T-helper 1 cell treated with Interleukin-12 subunit alpha and Interleukin-12 subunit beta and Interleukin-4 antibody, amounts not matched to agents 30 ng/mL and 1 ng/mL, for 36 hours (primary cell): ENCODE results near the gene MPRIP. TPM values are rescaled to one million over a fixed set of nuclear protein-coding genes. Genes with fewer than 3 reads are reported as not detected.

Experiments
- intact Hi-C: fragments of 100-400 bp; cut with micrococcal nuclease; formaldehyde crosslinking; loops from one replicate; pipeline ENCODE4 v1.15.1; 2024
- total RNA-seq: library from RNA; stranded (reverse); gene quantifications from 2 replicates; pipeline ENCODE4 v1.2.3, GENCODE V29; 2022

MPRIP gene
- total RNA-seq, 1 donor from 2014 or later = 212 TPM

DNA sequence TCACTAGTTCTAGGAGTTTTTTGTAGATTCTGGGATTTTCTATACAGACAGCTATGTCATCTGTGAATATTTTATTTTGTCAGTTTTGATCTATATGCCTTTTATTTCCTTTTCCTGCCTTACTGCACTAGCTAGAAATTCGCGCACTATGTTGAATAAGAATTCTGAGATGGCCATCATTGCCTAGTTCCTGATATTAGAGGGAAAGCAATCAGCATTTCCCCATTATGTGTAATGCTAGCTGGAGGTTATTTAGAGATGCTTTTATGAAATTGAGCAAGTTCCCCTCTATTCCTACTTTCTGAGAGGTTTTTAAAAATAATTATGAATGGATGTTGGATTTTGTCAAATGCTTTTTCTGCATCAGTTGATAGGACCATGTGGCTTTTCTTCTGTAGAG is 23.8 kb downstream of the MPRIP start:
- intact Hi-C loops = no loop called here

DNA sequence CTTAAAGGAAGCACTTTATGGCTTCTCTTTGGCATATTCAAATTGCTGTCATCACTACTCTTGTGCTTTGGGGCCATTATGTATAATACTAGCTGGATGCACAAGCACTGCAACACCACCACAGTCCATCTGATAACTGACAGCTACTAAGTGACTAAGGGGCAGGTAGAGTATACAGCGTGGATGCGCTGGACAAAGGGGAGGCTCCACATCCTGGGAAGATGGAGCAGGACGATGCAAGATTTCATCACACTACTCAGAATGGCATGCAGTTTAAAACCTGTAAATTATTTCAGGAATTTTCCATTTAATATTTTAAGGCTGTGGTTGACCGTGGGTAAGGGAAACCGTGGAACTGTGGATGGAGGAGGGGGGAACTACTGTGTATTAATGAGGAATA is 25.0 kb downstream of the MPRIP start:
- intact Hi-C loops = no loop called here

DNA sequence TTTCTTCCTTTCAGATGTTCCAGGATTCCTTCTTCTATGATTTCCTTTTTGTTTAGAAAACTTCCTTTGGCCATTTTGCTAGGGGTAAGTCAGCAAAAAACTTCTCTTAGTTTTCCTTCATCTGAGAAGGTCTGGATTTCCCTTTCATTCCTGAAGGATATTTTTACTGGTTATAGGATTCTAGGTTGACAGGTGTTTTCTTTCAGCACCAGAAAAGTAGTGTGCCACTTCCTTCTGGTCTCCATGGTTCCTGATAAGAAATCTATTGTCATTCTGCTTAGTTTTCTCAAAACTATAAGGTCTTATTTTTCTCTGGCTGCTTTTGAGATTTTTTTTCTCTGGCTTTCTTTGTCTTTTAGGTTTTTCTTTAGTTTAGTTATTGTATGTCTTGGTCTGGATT is 27.6 kb downstream of the MPRIP start:
- intact Hi-C loops = no loop called here

DNA sequence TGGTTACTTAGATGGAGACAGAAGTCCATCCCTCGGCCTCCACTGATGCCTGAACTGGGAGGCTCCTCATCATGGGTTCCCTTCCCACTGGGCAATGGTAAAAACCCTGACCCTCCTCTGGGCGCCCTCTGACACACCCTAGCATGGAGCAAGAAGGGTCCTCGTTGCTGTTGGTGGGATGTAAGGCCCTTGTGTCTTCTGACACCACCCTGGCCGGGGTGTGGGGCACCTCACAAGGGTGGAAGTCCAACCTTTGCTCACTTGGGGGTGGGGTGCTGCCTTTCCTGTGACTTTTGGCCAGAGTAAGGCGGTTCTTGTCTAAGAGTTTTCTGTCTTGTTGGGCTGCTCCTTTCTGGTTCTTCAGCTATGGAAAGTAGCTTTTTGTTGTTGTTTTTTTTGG is 28.7 kb downstream of the MPRIP start:
- intact Hi-C loops = no loop called here

DNA sequence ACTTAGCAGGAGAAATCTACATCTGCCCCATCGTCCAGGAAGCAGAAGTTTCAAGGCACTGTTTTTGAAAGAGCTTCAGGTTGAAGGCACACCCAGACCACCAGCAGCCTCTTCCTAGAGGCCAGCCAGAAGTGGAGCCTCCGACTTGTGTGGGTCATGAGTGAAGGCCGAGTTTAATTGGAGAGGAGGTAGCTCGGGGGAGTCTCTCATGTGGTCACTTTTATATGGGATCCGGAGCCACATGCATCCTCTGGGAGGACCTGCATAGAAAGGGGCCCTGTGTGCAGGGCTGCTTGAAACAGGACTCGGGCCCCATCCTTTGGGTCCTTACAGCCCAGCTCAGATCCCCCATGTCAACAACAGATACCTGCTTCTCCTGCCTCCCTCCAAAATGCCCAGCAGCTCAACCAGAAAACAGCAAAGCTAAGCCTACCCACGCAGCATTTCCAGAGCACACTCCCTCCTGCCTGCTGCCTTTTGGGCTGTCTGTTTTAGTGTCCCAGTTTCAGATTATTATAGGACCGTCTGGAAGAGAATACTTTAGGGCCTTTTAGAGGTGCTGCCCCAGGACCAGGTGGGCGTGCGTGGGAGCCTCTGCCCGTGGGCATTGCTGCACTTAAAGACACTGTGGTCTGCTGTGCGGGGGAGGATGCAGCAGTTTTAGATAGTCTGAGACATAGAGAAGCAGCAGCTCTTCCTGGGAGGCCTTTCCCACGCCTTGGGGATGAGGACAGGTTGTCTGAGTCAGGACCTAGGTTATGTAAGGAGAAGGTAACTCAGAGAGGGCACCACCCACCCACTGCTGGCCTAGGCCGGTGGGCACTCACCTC is 29.5 kb downstream of the MPRIP start:
- intact Hi-C loops = no loop called here

DNA sequence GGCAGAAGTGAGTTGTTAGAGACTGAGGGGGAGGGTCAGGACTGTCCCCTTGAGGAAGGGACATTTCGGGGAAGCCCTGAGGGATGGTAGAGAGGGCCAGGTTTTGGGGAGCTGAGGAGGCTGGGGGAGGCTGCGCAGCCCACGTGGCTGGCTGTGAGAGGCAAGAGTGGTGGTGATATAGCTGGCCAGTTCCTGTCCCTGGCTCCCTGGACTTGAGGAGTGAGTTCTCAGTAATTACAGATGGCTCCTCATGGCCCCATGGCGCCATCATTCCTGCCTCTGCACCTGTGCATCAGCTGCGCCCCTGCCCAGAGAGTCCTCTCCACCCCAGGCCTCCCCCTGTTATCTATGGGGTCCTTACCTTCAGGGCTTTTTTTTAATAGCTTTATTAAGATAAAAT is 30.3 kb downstream of the MPRIP start:
- intact Hi-C loops = no loop called here

DNA sequence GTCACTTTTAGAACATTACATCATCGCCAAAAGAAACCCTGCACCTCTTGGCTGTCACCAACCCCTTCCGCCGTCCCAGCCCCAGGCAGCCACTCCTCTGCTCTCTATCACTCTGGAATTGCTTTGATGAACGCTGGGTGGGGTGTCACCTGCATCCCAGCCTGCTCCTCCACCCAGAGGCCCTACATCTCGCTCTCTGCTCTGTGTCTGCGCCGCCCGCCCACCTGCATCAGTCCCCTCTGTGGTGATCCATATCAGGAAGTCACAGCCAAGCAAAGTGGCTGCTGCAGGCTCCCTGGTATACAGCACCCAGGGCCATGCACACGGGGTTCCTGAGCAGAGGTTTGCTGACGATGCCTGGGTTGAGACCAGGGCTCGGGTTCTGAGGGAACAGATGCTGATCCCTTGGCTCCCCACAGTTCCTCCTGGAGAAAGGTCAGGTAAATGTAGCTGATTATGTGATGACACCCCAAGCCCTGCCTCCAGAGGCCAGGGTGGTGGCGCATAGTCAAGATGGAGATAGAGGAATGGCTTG is 30.8 kb downstream of the MPRIP start:
- intact Hi-C loops = no loop called here

DNA sequence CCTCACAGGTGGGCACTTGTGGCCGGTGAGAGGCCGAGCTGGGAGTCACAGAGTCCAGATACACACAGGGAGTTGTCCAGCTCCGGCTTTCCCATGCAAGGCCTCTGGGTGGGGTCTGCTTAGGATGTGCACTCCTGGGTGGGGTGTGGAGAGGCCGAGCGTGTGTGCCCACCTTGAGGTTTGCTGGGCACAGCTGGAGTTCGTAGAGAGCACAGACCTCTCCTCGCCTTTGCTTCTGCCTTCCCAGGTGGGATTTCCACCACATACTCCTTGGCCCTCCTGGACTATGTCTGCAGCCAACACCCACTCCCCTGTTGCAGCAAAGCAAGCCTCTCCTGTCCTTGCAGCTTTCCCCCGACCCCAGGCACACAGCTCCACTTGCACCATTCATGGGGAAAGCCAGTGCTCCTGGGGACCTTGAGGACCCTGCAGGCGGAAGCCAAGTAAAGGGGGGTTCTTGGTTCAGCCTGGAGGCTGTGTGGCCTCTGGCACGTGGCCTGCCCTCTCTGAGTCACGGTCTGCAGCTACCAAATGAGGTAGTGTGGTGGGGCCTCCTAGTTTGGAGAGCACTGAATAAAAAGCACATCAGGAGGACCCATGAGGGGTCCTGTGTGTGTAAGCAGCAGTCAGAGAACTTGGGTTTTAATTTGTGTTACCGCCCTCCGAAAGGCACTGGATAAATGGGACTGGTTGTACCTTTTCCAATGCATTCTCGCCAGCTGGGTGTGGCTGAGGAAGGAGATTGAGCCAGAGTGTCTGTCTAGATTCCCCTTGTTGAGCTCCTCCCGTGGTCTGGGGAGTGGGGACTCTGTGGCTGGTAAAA is 31.5 kb downstream of the MPRIP start:
- intact Hi-C loops = no loop called here

DNA sequence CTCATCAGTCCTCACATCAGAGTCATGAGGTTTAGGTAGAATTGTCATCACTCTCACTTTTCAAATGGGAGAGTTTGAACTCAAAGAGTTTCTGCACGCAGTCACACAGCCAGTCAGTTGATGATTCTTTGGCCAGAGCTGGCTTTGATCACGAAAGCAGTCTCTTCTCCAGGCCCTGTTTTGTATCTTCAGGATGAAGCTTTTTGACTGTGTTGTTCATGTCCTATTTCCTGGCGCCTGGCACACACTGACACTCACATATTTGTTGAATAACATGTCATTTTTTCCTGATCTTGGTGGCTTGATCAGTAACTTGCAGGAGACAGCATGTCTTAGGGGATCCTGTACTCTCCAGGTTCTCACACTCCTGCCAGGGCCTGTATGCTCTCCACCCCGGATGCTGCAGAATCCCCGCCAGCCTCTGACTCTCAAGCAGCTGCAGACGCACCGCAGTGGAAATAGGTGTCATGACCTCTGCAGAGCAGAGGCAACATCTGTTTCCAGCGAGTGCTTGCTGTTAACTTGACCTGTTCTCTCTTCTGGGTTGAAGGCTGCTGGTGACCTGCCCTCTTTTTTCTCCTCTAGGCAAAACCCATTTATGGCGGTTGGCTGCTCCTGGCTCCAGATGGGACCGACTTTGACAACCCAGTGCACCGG is 33.0 kb downstream of the MPRIP start:
- intact Hi-C loops = no loop called here

DNA sequence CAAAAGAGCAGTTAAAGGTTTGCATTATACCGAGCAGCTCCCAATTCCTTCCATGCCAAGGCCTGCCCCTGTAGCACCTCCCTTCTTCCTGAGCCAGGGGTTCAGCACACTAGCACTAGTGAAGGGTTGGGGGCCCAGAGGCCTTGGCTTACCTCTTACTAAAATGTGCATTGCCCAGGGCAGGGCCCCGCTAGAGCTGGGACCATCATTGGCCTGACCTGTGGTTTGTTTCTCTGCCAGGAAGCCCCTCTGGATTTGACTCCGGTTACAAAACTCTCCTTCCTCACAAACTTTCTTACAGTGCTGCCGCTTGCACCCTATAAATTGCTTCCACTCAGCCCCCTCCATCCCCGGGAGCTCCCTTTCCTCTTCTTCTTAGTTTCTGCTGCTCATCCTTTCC is 33.8 kb downstream of the MPRIP start:
- intact Hi-C loops = no loop called here

DNA sequence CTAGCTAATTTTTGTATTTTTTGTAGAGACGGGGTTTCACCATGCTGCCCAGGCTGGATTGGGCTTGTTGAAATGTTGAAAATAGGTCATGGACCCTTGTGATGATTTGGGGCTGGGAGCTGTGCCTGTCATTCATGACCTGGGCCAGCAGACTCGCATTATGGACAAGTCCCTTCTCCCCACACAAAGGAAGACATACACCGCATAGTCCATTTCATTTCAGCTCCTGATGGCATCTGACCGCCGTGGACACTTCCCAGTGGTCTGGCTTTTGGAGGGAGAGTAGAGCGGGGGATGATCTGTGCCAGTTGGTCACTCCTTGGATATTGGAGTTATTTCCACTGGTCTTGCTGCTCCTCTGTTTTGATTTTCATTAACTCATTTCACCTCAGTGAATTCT is 34.8 kb downstream of the MPRIP start:
- intact Hi-C loops = no loop called here

DNA sequence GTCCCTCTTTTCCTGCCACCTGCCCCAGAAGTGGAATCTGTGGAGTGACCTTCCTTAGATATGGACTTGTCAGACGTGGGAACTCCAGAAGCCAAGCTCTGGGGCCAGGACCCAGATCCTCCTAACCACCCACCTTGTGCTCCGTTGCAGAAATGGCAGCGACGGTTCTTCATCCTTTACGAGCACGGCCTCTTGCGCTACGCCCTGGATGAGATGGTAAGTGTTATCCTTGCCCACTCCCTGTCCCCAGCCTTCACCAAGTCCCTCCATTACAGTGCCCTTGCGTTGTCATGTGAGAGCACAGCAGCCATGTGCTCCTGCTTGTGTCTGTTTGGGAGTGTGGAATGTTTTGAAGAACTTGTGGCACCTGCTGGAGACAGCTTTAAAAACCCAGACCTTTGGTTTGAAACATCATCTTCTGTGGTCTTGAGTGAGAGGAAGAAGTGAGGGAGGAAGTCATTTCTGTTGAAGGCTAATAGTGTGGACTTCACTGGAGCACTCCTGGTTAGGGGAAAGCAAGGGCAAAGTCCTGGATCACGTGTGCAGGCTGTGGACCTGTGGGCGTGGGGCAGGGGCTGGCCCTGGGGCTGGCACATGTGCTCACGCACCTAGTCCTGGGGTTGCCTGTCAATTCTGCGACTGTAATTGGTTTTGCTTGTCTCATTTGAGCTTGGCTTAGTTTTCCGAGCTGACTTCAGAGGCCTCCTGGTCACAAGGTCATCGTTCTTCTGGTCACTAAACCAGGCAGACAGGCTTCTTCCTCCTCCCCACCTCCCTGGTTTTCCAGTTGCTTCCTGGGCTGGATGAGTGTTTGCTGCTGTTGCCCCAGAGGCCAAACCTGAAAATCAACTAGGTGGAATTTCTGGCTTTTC is 35.8 kb downstream of the MPRIP start:
- intact Hi-C loops = no loop called here

DNA sequence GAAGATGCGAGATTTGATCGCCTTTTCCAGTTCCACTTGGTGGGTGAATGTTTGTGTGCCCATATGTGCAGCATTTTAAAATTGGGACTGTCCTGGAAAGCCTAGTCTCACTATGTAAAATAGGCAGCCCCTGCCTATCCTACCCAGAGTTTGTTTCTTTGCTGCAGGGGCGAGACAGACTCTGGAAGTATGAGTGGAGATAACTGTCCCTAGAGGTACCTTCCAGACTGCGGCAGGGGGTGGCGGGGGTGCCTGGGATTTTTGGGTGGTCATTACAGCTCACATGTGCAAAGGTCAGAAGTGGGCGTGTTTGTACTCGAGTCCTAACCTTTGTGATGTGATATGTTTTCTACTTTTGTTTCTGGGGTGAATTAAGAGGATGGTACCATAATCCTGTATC is 36.6 kb downstream of the MPRIP start:
- intact Hi-C loops = no loop called here

DNA sequence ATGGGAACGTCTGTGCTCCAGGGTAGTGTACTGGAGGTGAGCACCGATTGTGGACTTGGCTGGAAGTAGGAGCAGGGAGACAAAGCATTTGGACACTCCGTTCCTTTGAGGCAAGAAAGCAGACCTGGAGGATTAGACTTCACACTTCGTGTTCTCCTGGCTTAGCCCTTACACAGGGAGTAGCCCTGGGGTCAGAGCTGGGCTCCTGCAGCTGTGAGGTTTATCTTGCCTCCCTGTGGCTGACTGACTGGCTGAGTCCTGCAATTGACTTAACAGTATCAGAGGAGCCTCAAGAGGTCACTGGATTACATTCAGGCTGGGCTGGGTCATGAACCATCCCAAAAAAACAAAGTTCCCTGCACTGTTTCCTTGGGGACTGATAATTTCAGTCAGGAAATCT is 37.1 kb downstream of the MPRIP start:
- intact Hi-C loops = no loop called here

DNA sequence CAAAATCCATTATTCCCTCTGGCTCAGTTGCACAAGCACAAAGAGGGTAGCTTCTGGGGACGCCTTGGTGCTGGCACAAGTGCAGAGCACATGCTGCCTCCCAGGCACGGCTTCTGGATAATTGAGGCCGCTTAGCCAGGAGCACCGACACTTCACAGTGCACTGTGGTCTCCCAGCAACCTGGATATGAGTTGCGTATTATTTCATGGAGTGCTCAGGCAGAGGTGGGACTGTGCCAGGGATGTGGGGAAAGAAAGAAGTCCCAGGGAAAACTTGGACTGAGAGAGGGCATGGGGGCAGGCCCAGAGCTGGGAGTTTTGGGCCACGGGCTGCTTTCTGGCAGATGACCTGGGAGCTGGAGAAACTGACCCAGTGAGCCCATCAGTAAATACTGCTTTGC is 37.5 kb downstream of the MPRIP start:
- intact Hi-C loops = no loop called here

DNA sequence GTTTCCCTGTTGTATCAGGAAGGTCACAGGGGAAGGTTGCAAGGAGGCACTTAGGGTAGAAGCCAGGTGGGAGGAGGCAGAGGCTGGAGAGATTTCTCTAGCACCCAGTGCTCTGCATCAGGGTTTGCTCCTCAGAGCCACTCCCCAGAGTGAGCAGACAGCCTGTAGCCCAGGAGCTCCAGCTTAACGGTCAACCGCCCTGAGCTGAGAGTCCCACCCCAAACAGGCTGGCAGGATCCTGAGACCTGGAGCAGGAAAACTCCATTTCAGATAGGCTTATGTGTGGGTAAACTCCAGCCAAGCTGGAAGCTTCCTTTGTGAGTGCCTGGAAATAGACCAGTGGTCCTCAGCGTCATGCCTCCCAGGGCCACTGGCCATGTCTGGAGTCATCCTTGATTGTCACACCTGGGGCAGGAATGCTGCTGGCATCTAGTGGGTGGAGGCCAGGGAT is 37.9 kb downstream of the MPRIP start:
- intact Hi-C loops = no loop called here

DNA sequence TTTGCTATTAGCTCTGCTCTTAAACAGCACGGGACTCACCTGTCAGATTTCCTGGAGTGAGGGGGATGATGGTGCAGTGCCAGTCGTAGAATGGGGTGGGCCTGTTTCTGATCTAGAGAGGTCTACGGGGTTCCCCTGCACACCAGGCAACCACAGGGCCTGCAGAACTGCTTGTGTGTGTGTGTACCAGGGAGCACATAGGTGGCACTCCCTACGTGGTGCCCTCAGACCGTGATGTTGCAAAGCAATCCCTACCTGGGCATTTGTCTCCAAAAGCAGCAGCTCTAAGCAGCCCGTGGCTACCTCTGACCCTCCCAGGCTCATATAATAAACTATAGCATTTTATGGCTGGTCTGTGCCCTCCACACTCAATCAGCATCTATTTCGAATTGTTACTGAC is 38.5 kb downstream of the MPRIP start:
- intact Hi-C loops = no loop called here

DNA sequence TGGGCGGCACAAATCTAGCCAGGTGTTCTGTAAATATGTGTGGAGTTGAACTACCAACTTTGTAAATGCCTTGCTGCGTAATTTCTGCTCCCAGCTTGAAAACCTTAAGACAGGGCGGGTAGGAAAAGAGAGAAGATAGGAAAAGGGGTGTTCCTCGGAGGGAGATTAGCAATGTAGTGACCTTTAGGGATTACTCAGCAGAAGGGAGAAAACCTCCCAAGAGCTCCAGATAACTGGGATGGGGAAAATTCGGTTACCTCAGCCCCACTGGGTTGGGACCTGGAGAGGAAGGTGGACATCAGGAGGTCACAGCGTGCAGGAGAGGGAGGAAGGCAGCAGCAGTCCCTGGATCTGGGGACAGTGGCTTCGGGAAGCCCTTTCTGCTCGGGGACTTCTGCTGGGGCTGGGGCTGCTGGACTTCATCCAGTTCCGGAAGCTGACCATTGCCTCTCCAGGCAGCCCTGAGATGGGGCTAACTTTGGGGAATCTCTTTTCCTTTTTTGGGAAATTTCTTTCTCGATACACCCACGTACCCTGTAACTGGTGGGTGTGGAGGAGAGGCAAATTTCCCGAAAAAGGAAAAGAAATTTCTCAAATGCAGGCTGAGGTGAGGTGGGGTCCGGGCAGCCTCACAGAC is 39.2 kb downstream of the MPRIP start:
- intact Hi-C loops = no loop called here

DNA sequence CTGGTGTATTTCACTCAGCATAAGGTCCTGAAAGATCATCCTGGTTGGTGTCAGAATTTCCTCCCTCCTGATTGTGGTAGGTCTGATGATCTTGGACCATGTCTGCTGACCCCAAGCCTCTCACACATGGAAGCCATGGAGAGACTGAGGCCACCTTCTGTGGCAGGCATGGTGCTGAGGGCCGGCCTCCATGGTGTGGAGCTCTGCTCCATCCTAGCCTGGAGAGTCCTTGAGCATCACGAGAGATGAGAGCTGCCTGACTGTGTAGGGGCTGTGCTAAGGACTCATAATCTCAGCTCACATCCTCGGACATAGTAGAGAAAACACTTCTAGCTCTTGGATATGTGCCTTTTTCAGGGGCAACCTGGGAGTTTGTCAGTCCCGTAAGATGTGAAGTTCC is 40.6 kb downstream of the MPRIP start:
- intact Hi-C loops = no loop called here

DNA sequence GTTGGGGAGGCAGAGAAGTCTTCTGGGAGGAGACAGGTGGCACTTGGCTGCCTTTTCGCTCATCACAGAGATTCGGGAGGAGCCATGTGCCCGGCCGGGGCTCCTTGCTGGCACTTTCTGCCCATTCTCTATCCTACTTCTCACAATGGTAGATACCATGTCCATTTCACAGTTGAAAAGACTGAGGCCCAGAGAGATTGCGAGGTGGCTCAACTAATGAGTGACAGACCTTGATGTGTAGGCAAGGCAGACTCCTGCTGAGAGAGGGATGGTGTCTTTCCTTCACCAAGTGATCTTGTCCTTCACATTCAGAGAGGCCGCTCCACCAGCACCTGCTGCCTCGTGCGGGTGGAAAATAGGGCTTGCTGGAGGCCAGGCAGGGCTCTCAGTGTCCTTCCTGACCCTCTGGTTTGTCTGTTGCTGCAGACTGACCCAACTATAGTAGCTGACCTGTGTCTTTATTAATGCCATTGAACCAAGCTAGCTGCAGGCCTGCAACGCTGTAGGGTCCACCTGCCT is 42.1 kb downstream of the MPRIP start:
- intact Hi-C loops = no loop called here
